ENCODE results near the gene CGN.

DNA sequence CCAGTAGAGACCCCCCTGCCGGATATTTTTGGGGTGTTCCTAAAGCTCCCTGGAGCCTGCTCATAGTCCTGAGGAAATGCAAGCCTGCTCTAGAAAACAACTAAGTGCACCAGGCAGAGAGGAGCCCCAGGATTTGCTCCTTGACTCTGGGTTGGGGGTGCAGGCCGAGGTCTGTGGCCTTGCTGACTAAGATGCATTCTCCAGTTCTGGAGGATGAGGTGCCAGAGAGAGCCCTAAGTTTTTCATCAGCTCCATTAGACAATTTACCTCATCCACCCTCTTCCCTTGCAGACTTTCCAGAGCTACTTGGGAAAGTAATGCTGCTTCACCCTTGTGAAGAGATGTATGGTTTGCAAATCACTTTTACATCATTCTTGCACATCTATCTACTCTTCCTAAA lies 38.0 kb downstream of the CGN start:
- TF ChIP-seq CTCF (IDR thresholded peaks at IDR 0.05; ENCODE audit: insufficient read depth, low read length) (no peak), POLR2AphosphoS5 (IDR thresholded peaks at IDR 0.05; ENCODE audit: low read depth) (no peak), REST (IDR thresholded peaks at IDR 0.05; ENCODE audit: insufficient replicate concordance, low read depth) (no peak), GABPA (IDR thresholded peaks at IDR 0.05; ENCODE audit: low read depth) (no peak)

All from HL-60 (cell line).